Ovary (tissue), 3 donors: ENCODE measurements around the gene BCLAF3.

Source experiments
- CTCF ChIP-seq, 3 donors: fragments of 450-650 bp in 2 of 3; fragments of 200-600 bp in 1 of 3; IDR thresholded peaks; one replicate each; pipeline versions ENCODE4 v1.5.1 to v1.8.0; 2016 to 2022; ENCODE audit warnings: antibody characterized with exemption in 3 of 3, mild to moderate bottlenecking in 1 of 3
- EP300 ChIP-seq: sonication (generic); formaldehyde crosslinking; IDR thresholded peaks from one replicate; pipeline ENCODE4 v1.6.1; 2017; ENCODE audit warnings: antibody characterized with exemption
- POLR2A ChIP-seq: fragments of 450-650 bp; IDR thresholded peaks from one replicate; pipeline ENCODE4 v1.6.1; 2017; ENCODE audit warnings: antibody characterized with exemption, mild to moderate bottlenecking, moderate library complexity
- donor health status: DM: no; HTN: no; CAD: no.

GRCh38 chrX:19954335-19955096 is 36.3 kb downstream of the BCLAF3 start:
- TF ChIP-seq EP300 (no peak), CTCF (IDR thresholded peaks at IDR 0.05) (no peak), POLR2A (no peak)
